Dedifferentiated amniotic fluid mesenchymal stem cell (primary cell): ENCODE measurements around the gene ADRB2.

ENCODE experiments used
- DNase-seq: peaks from one replicate; pipeline ENCODE4 v3.0.0-alpha.2; 2016; ENCODE audit errors: extremely low spot score

ADRB2 gene

GRCh38 chr5:148831590-148832565 lies 5.5 kb downstream of the ADRB2 start:
- DNase-seq, result no peak

GRCh38 chr5:148833122-148833521 lies 6.7 kb downstream of the ADRB2 start:
- DNase-seq, result no peak

GRCh38 chr5:148833925-148834324 lies 7.5 kb downstream of the ADRB2 start:
- no peak for DNase-seq

GRCh38 chr5:148834689-148835088 lies 8.3 kb downstream of the ADRB2 start:
- no peak for DNase-seq

- no peak for DNase-seq
Measured at GRCh38 chr5:148836272-148837250, 10.2 kb downstream of the ADRB2 start.

- no peak for DNase-seq
Measured at GRCh38 chr5:148837383-148837782, 11.0 kb downstream of the ADRB2 start.

- DNase-seq, result no peak
Measured at GRCh38 chr5:148838357-148838756, 11.9 kb downstream of the ADRB2 start.

- DNase-seq, result no peak
Measured at GRCh38 chr5:148839960-148840359, 13.5 kb downstream of the ADRB2 start.

- DNase-seq, result no peak
Measured at GRCh38 chr5:148840531-148840930, 14.1 kb downstream of the ADRB2 start.

- no peak for DNase-seq
Measured at GRCh38 chr5:148841519-148841918, 15.1 kb downstream of the ADRB2 start.

- no peak for DNase-seq
Measured at GRCh38 chr5:148842161-148842560, 15.8 kb downstream of the ADRB2 start.

GRCh38 chr5:148843510-148844318 lies 17.3 kb downstream of the ADRB2 start:
- no peak for DNase-seq

- no peak for DNase-seq
Measured at GRCh38 chr5:148844433-148845280, 18.2 kb downstream of the ADRB2 start.

- no peak for DNase-seq
Measured at GRCh38 chr5:148846930-148847329, 20.5 kb downstream of the ADRB2 start.

GRCh38 chr5:148847456-148847855 lies 21.0 kb downstream of the ADRB2 start:
- no peak for DNase-seq

GRCh38 chr5:148848393-148849031 lies 22.1 kb downstream of the ADRB2 start:
- no peak for DNase-seq

- no peak for DNase-seq
Measured at GRCh38 chr5:148849461-148849860, 23.1 kb downstream of the ADRB2 start.

GRCh38 chr5:148850836-148851235 lies 24.4 kb downstream of the ADRB2 start:
- no peak for DNase-seq

- DNase-seq, result no peak
Measured at GRCh38 chr5:148853868-148854267, 27.5 kb downstream of the ADRB2 start.
